ENCODE data around the gene SLC38A3. TPM values are rescaled to one million over a fixed set of nuclear protein-coding genes. Genes with fewer than 3 reads are reported as not detected.

SLC38A3 gene
- total and polyA plus RNA-seq, 9 of the 15 experiments (the other 6 are each of a cell fraction or from before 2014, with no cell fraction given) = 0.09 to 0.38 (median 0.16) TPM; not detected in 6

GRCh38 chr3:50241163-50241562, 36.1 kb downstream of the SLC38A3 start:
- FAIRE-seq (no peak), ATAC-seq (no peak), DNase-seq (ENCODE audit: extremely low read depth in 1 of 4, low spot score in 3 of 4) (no peak)
- no peak overlapping the region for H3K4me3 ChIP-seq
- peaks cover 45 to 70% of the 10 kb centered on the region in 2 experiments; a peak in 4 of 5 replicates for H3K4me1 ChIP-seq (replicated peaks in 1 of 2; ENCODE audit: control insufficient read depth in 2 of 2, insufficient read depth in 2 of 2, low read length in 2 of 2)
- no peak overlapping the region for H3K27ac ChIP-seq (ENCODE audit: extremely low read depth, low read depth, low read length)
- BruUV-seq (replicated peaks) = no TSS peak
- no peaks in the 10 kb centered on the region for H3K27me3 ChIP-seq (ENCODE audit: control insufficient read depth in 2 of 2, insufficient read depth in 2 of 2, low read length in 2 of 2)
- no peaks in the 10 kb centered on the region for H4K20me1 ChIP-seq (replicated peaks; ENCODE audit: control insufficient read depth, insufficient read depth, low read length)
- no peaks in the 10 kb centered on the region for H3K9me3 ChIP-seq (replicated peaks; ENCODE audit: control insufficient read depth, insufficient read depth, low read depth, low read length)
- in situ Hi-C loops (cut with MboI) (no loop called here), intact Hi-C loops (cut with micrococcal nuclease) (no loop called here)
- H3K79me2 ChIP-seq (ENCODE audit: control insufficient read depth, insufficient read depth, low read length) = peaks cover 46% of the 10 kb centered on the region
- peaks cover 7% of the 10 kb centered on the region; the same call in 1 of the 3 replicates for H3K36me3 ChIP-seq (ENCODE audit: control insufficient read depth, insufficient read depth, low read length)
- H3K9me1 ChIP-seq (ENCODE audit: control insufficient read depth, insufficient read depth, low read length) = no peaks in the 10 kb centered on the region
- 76% methylated on average over 3 of the region's 4 CpGs for WGBS (ENCODE audit: insufficient coverage, low coverage, missing lambda C conversion rate)
- ChIA-PET CTCF (ENCODE audit: low intra/inter-chr PET ratio) (no interaction called here), POLR2A (interaction anchor here (0.6 to 1.1 kb wide), 2 partner anchors 11 to 14 kb away, joined by 4 read pairs; no protein-coding TSS in a partner anchor)
- no peak overlapping the region for H2AFZ ChIP-seq (ENCODE audit: low read depth, low read length)
- peak overlapping the region in 1 of 2 experiments; percentile 38; a peak in 2 of 4 replicates for H3K9ac ChIP-seq (ENCODE audit: insufficient read depth in 1 of 2, low read depth in 2 of 2, low read length in 2 of 2)
- no peak overlapping the region for H3K4me2 ChIP-seq (ENCODE audit: insufficient read depth, low read length)
- TF ChIP-seq SUPT5H (IDR thresholded peaks at IDR 0.05) = no peak
- no peak for TF ChIP-seq TSHZ1 (CRISPR knock-in tag; IDR thresholded peaks at IDR 0.05)
- no peak for TF ChIP-seq SIN3B (IDR thresholded peaks at IDR 0.05; ENCODE audit: low read depth)
- no peak for TF ChIP-seq HNRNPK (IDR thresholded peaks at IDR 0.05; ENCODE audit: low read depth, low read length, poor library complexity, severe bottlenecking)
- no peak for TF ChIP-seq CXXC5 (CRISPR knock-in tag; IDR thresholded peaks at IDR 0.05)
- no peak for TF ChIP-seq POLR2B (IDR thresholded peaks at IDR 0.05; ENCODE audit: low read depth, partially characterized antibody)
- no peak for TF ChIP-seq EGR1 (conservative IDR thresholded peaks at IDR 0.05)
- TF ChIP-seq BCL6 (CRISPR knock-in tag; IDR thresholded peaks at IDR 0.05) = no peak
- TF ChIP-seq FOS (IDR thresholded peaks at IDR 0.05; ENCODE audit: extremely low read depth, insufficient read length) = no peak
- TF ChIP-seq RREB1 (CRISPR knock-in tag; IDR thresholded peaks at IDR 0.05) = no peak
- no peak for TF ChIP-seq BRF2 (IDR thresholded peaks at IDR 0.05; ENCODE audit: borderline replicate concordance, insufficient read depth, insufficient read length)
- no peak for TF ChIP-seq IRF1 (CRISPR knock-in tag; IDR thresholded peaks at IDR 0.05; ENCODE audit: borderline replicate concordance)

Measured in K562 (cell line).